ENCODE results near the gene ENOX1. TPM values are rescaled to one million over a fixed set of nuclear protein-coding genes. Genes with fewer than 3 reads are reported as not detected.

The ENOX1 gene
- total RNA-seq, 2 experiments from 2014 or later: 0.35 to 0.64 TPM

- CTCF ChIA-PET: no interaction called here
- Mint-ChIP-seq H3K4me1 (ENCODE audit: low read depth) (no peaks in the 10 kb centered on the region), H3K9me3 (no peaks in the 10 kb centered on the region), H3K27ac (no peak overlapping the region), H3K36me3 (ENCODE audit: low read depth) (no peaks in the 10 kb centered on the region), H3K4me3 (no peak overlapping the region), H3K27me3 (ENCODE audit: low read depth) (peaks cover 9% of the 10 kb centered on the region)
- no peak for DNase-seq
- intact Hi-C loops (cut with micrococcal nuclease): no loop called here
Observed at GRCh38 chr13:43512221-43512620, 274.6 kb downstream of the ENOX1 start.

GRCh38 chr13:43510956-43511901 is 275.5 kb downstream of the ENOX1 start:
- Mint-ChIP-seq H3K36me3 (ENCODE audit: low read depth) (no peaks in the 10 kb centered on the region), H3K4me1 (ENCODE audit: low read depth) (no peaks in the 10 kb centered on the region), H3K4me3 (no peak overlapping the region), H3K27me3 (ENCODE audit: low read depth) (peaks cover 9% of the 10 kb centered on the region), H3K9me3 (no peaks in the 10 kb centered on the region), H3K27ac (no peak overlapping the region)
- CTCF ChIA-PET: no interaction called here
- DNase-seq: no peak
- intact Hi-C loops (cut with micrococcal nuclease): no loop called here

- Mint-ChIP-seq H3K27ac (no peak overlapping the region), H3K27me3 (ENCODE audit: low read depth) (peaks cover 4% of the 10 kb centered on the region), H3K4me3 (no peak overlapping the region), H3K9me3 (no peaks in the 10 kb centered on the region), H3K4me1 (ENCODE audit: low read depth) (no peaks in the 10 kb centered on the region), H3K36me3 (ENCODE audit: low read depth) (no peaks in the 10 kb centered on the region)
- no peak for DNase-seq
- intact Hi-C loops (cut with micrococcal nuclease): no loop called here
- CTCF ChIA-PET: no interaction called here
Observed at GRCh38 chr13:43495732-43496131, 291.0 kb downstream of the ENOX1 start.

GRCh38 chr13:43494206-43494605 is 292.6 kb downstream of the ENOX1 start:
- intact Hi-C loops (cut with micrococcal nuclease): no loop called here
- H3K27ac Mint-ChIP-seq: no peak overlapping the region
- no peaks in the 10 kb centered on the region for H3K9me3 Mint-ChIP-seq
- CTCF ChIA-PET: no interaction called here
- no peaks in the 10 kb centered on the region for H3K36me3 Mint-ChIP-seq (ENCODE audit: low read depth)
- no peaks in the 10 kb centered on the region for H3K4me1 Mint-ChIP-seq (ENCODE audit: low read depth)
- H3K4me3 Mint-ChIP-seq: no peak overlapping the region
- peaks cover 4% of the 10 kb centered on the region for H3K27me3 Mint-ChIP-seq (ENCODE audit: low read depth)
- no peak for DNase-seq

GRCh38 chr13:43493496-43494000 is 293.2 kb downstream of the ENOX1 start:
- Mint-ChIP-seq H3K9me3 (no peaks in the 10 kb centered on the region), H3K27me3 (ENCODE audit: low read depth) (peaks cover 2% of the 10 kb centered on the region), H3K4me3 (no peak overlapping the region), H3K27ac (no peak overlapping the region), H3K4me1 (ENCODE audit: low read depth) (no peaks in the 10 kb centered on the region), H3K36me3 (ENCODE audit: low read depth) (no peaks in the 10 kb centered on the region)
- no peak for DNase-seq
- intact Hi-C loops (cut with micrococcal nuclease): no loop called here
- CTCF ChIA-PET: no interaction called here

GRCh38 chr13:43492745-43493144 is 294.0 kb downstream of the ENOX1 start:
- CTCF ChIA-PET: no interaction called here
- H3K9me3 Mint-ChIP-seq: no peaks in the 10 kb centered on the region
- no peak for DNase-seq
- H3K27ac Mint-ChIP-seq: no peak overlapping the region
- no peaks in the 10 kb centered on the region for H3K36me3 Mint-ChIP-seq (ENCODE audit: low read depth)
- no peak overlapping the region for H3K4me3 Mint-ChIP-seq
- H3K27me3 Mint-ChIP-seq (ENCODE audit: low read depth): no peaks in the 10 kb centered on the region
- H3K4me1 Mint-ChIP-seq (ENCODE audit: low read depth): no peaks in the 10 kb centered on the region
- intact Hi-C loops (cut with micrococcal nuclease): no loop called here

- no peaks in the 10 kb centered on the region for H3K4me1 Mint-ChIP-seq (ENCODE audit: low read depth)
- no peak overlapping the region for H3K27ac Mint-ChIP-seq
- no peaks in the 10 kb centered on the region for H3K36me3 Mint-ChIP-seq (ENCODE audit: low read depth)
- CTCF ChIA-PET: interaction anchor here (0.9 kb wide), 1 partner anchor 79 kb away, joined by 3 read pairs; no protein-coding TSS in a partner anchor
- no peaks in the 10 kb centered on the region for H3K9me3 Mint-ChIP-seq
- H3K4me3 Mint-ChIP-seq: no peak overlapping the region
- DNase-seq: no peak
- H3K27me3 Mint-ChIP-seq (ENCODE audit: low read depth): no peaks in the 10 kb centered on the region
- intact Hi-C loops (cut with micrococcal nuclease): no loop called here
Observed at GRCh38 chr13:43492311-43492710, 294.5 kb downstream of the ENOX1 start.

GRCh38 chr13:43489233-43489632 is 297.5 kb downstream of the ENOX1 start:
- no peak overlapping the region for H3K4me3 Mint-ChIP-seq
- no peaks in the 10 kb centered on the region for H3K36me3 Mint-ChIP-seq (ENCODE audit: low read depth)
- no peak for DNase-seq
- no peaks in the 10 kb centered on the region for H3K27me3 Mint-ChIP-seq (ENCODE audit: low read depth)
- no peaks in the 10 kb centered on the region for H3K9me3 Mint-ChIP-seq
- CTCF ChIA-PET: interaction anchor here (1.0 kb wide), 1 partner anchor 315 kb away, joined by 3 read pairs; no protein-coding TSS in a partner anchor
- H3K27ac Mint-ChIP-seq: no peak overlapping the region
- peaks cover under 1% of the 10 kb centered on the region for H3K4me1 Mint-ChIP-seq (ENCODE audit: low read depth)
- intact Hi-C loops (cut with micrococcal nuclease): no loop called here

- Mint-ChIP-seq H3K4me1 (ENCODE audit: low read depth) (peaks cover 5% of the 10 kb centered on the region), H3K9me3 (no peaks in the 10 kb centered on the region), H3K27ac (no peak overlapping the region), H3K36me3 (ENCODE audit: low read depth) (no peaks in the 10 kb centered on the region), H3K4me3 (no peak overlapping the region), H3K27me3 (ENCODE audit: low read depth) (no peaks in the 10 kb centered on the region)
- intact Hi-C loops (cut with micrococcal nuclease): no loop called here
- DNase-seq: no peak
- CTCF ChIA-PET: interaction anchor here (0.6 kb wide), 1 partner anchor 15 kb away, joined by 3 read pairs; no protein-coding TSS in a partner anchor
Observed at GRCh38 chr13:43487885-43488284, 298.9 kb downstream of the ENOX1 start.

- no peaks in the 10 kb centered on the region for H3K27me3 Mint-ChIP-seq (ENCODE audit: low read depth)
- CTCF ChIA-PET: interaction anchor here (0.7 kb wide), 1 partner anchor 12 kb away, joined by 3 read pairs; no protein-coding TSS in a partner anchor
- no peak overlapping the region for H3K4me3 Mint-ChIP-seq
- intact Hi-C loops (cut with micrococcal nuclease): no loop called here
- H3K36me3 Mint-ChIP-seq (ENCODE audit: low read depth): no peaks in the 10 kb centered on the region
- H3K4me1 Mint-ChIP-seq (ENCODE audit: low read depth): peaks cover 5% of the 10 kb centered on the region
- H3K9me3 Mint-ChIP-seq: no peaks in the 10 kb centered on the region
- H3K27ac Mint-ChIP-seq: no peak overlapping the region
- DNase-seq: no peak
Observed at GRCh38 chr13:43487461-43487860, 299.3 kb downstream of the ENOX1 start.

GRCh38 chr13:43484432-43485225 is 302.1 kb downstream of the ENOX1 start:
- Mint-ChIP-seq H3K36me3 (ENCODE audit: low read depth) (no peaks in the 10 kb centered on the region), H3K27ac (no peak overlapping the region), H3K27me3 (ENCODE audit: low read depth) (peaks cover 4% of the 10 kb centered on the region), H3K4me3 (no peak overlapping the region), H3K9me3 (no peaks in the 10 kb centered on the region), H3K4me1 (ENCODE audit: low read depth) (peaks cover 5% of the 10 kb centered on the region)
- intact Hi-C loops (cut with micrococcal nuclease): no loop called here
- no peak for DNase-seq
- CTCF ChIA-PET: no interaction called here

GRCh38 chr13:43483930-43484329 is 302.8 kb downstream of the ENOX1 start:
- CTCF ChIA-PET: no interaction called here
- Mint-ChIP-seq H3K4me3 (no peak overlapping the region), H3K4me1 (ENCODE audit: low read depth) (peaks cover 5% of the 10 kb centered on the region), H3K36me3 (ENCODE audit: low read depth) (no peaks in the 10 kb centered on the region), H3K27me3 (ENCODE audit: low read depth) (peaks cover 4% of the 10 kb centered on the region), H3K27ac (no peak overlapping the region), H3K9me3 (no peaks in the 10 kb centered on the region)
- DNase-seq: no peak
- intact Hi-C loops (cut with micrococcal nuclease): no loop called here

Measured in activated naive CD4-positive, alpha-beta T cell treated with anti-CD3 and anti-CD28 coated beads for 36 hours (primary cell).